IMR-90 (cell line): Measurements from ENCODE around the gene TBC1D24.

Source experiments
- BHLHE40 ChIP-seq: fragments of 150-350 bp; IDR thresholded peaks from 2 replicates; pipeline ENCODE4 v1.6.1; 2016; ENCODE audit warnings: mild to moderate bottlenecking, low read depth, low read length
- CEBPB ChIP-seq: IDR thresholded peaks from 2 replicates; pipeline ENCODE4 v1.6.1; 2012; ENCODE audit warnings: low read depth, low read length, improper control_type of control experiment
- CHD1 ChIP-seq: IDR thresholded peaks from 2 replicates; pipeline ENCODE4 v1.6.1; 2012; ENCODE audit warnings: low read depth, low read length, improper control_type of control experiment
- MAFK ChIP-seq: IDR thresholded peaks from 2 replicates; pipeline ENCODE4 v1.6.1; 2012; ENCODE audit warnings: low read depth, low read length, improper control_type of control experiment
- MAZ ChIP-seq: IDR thresholded peaks from 2 replicates; pipeline ENCODE4 v1.6.1; 2012; ENCODE audit warnings: low read depth, mild to moderate bottlenecking, low read length, improper control_type of control experiment, moderate library complexity, borderline replicate concordance
- MXI1 ChIP-seq: IDR thresholded peaks from 2 replicates; pipeline ENCODE4 v1.6.1; 2012; ENCODE audit warnings: low read depth, mild to moderate bottlenecking, low read length, moderate library complexity, borderline replicate concordance
- POLR2A ChIP-seq: IDR thresholded peaks from 2 replicates; pipeline ENCODE4 v1.6.1; 2012; ENCODE audit warnings: mild to moderate bottlenecking, low read depth, low read length
- RAD21 ChIP-seq: IDR thresholded peaks from 2 replicates; pipeline ENCODE4 v1.6.1; 2012; ENCODE audit warnings: low read length, improper control_type of control experiment
- RCOR1 ChIP-seq: IDR thresholded peaks from 2 replicates; pipeline ENCODE4 v1.6.1; 2012; ENCODE audit warnings: mild to moderate bottlenecking, low read length, improper control_type of control experiment; ENCODE audit not compliant: insufficient replicate concordance
- RFX5 ChIP-seq: IDR thresholded peaks from 2 replicates; pipeline ENCODE4 v1.8.0; 2012; ENCODE audit warnings: low read depth, mild to moderate bottlenecking, low read length, moderate library complexity
- SMC3 ChIP-seq: fragments of 150-350 bp; IDR thresholded peaks from 2 replicates; pipeline ENCODE4 v1.6.1; 2016; ENCODE audit warnings: low read depth, mild to moderate bottlenecking, antibody characterized with exemption, low read length, moderate library complexity
- TF ChIP-seq, protein P1 (sequence below): conservative IDR thresholded peaks from 2 replicates; pipeline ENCODE4 v1.5.1; 2012; ENCODE audit warnings: mild to moderate bottlenecking, low read depth, low read length, improper control_type of control experiment
- TF ChIP-seq, protein P2 (sequence below): fragments of 150-350 bp; IDR thresholded peaks from 2 replicates; pipeline ENCODE4 v1.6.1; 2017; ENCODE audit warnings: mild to moderate bottlenecking, antibody characterized with exemption, low read length, low read depth
- TF ChIP-seq, protein P3 (sequence below): fragments of 150-350 bp; IDR thresholded peaks from 2 replicates; pipeline ENCODE4 v1.6.1; 2016; ENCODE audit warnings: low read depth, mild to moderate bottlenecking, low read length, moderate library complexity, borderline replicate concordance

DNA sequence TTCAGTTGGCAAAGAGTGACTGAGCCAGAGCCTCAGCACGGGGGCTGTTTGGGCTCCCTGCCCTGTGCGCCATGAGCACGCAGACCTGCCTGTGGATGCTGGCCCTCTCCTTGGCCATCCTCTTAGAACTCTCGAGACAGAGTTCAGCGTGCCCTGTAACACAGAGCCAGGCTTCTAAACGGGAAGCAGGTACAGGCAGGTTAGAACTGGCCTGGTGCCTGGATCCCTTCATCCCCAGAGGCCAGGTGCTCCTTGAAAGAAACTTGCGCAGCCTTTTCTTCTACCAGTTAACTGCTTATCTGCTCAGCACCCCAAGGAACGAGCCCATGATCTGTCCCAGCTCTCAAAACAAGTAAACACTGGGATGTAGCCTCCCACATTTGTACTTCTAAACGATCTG lies 38.8 kb upstream of the TBC1D24 start:
- TF ChIP-seq SMC3 = no peak
- TF ChIP-seq, protein P1, sequence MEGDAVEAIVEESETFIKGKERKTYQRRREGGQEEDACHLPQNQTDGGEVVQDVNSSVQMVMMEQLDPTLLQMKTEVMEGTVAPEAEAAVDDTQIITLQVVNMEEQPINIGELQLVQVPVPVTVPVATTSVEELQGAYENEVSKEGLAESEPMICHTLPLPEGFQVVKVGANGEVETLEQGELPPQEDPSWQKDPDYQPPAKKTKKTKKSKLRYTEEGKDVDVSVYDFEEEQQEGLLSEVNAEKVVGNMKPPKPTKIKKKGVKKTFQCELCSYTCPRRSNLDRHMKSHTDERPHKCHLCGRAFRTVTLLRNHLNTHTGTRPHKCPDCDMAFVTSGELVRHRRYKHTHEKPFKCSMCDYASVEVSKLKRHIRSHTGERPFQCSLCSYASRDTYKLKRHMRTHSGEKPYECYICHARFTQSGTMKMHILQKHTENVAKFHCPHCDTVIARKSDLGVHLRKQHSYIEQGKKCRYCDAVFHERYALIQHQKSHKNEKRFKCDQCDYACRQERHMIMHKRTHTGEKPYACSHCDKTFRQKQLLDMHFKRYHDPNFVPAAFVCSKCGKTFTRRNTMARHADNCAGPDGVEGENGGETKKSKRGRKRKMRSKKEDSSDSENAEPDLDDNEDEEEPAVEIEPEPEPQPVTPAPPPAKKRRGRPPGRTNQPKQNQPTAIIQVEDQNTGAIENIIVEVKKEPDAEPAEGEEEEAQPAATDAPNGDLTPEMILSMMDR = no peak
- no peak for TF ChIP-seq MAZ
- no peak for TF ChIP-seq POLR2A
- no peak for TF ChIP-seq CEBPB
- no peak for TF ChIP-seq MAFK
- TF ChIP-seq RFX5 = no peak
- no peak for TF ChIP-seq MXI1
- TF ChIP-seq BHLHE40 = no peak
- TF ChIP-seq, protein P2, sequence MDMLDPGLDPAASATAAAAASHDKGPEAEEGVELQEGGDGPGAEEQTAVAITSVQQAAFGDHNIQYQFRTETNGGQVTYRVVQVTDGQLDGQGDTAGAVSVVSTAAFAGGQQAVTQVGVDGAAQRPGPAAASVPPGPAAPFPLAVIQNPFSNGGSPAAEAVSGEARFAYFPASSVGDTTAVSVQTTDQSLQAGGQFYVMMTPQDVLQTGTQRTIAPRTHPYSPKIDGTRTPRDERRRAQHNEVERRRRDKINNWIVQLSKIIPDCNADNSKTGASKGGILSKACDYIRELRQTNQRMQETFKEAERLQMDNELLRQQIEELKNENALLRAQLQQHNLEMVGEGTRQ = no peak
- TF ChIP-seq, protein P3, sequence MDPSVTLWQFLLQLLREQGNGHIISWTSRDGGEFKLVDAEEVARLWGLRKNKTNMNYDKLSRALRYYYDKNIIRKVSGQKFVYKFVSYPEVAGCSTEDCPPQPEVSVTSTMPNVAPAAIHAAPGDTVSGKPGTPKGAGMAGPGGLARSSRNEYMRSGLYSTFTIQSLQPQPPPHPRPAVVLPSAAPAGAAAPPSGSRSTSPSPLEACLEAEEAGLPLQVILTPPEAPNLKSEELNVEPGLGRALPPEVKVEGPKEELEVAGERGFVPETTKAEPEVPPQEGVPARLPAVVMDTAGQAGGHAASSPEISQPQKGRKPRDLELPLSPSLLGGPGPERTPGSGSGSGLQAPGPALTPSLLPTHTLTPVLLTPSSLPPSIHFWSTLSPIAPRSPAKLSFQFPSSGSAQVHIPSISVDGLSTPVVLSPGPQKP = no peak
- no peak for TF ChIP-seq CHD1
- no peak for TF ChIP-seq RAD21
- no peak for TF ChIP-seq RCOR1
